ENCODE results near the gene CA10. TPM values are rescaled to one million over a fixed set of nuclear protein-coding genes. Genes with fewer than 3 reads are reported as not detected.

Gene CA10
- total RNA-seq, 2 experiments from 2014 or later: not detected

- H3K9me3 Mint-ChIP-seq: no peaks in the 10 kb centered on the region
- DNase-seq (no peak), ATAC-seq (ENCODE audit: poor library complexity) (no peak)
- H3K36me3 Mint-ChIP-seq (ENCODE audit: low read depth): no peaks in the 10 kb centered on the region
- Histone ChIP-seq H3K4me3 (ENCODE audit: low read length) (no peak overlapping the region), H3K27ac (ENCODE audit: low read depth in 1 of 2, low read length in 2 of 2) (no peak overlapping the region), H3K27me3 (ENCODE audit: control insufficient read depth in 1 of 2, insufficient read depth in 2 of 2, low read length in 2 of 2) (peaks cover 2 to 6% of the 10 kb centered on the region in 2 experiments), H3K36me3 (ENCODE audit: insufficient read depth, low read length) (no peaks in the 10 kb centered on the region), H3K9me3 (ENCODE audit: control insufficient read depth in 1 of 2, insufficient read depth in 1 of 2, low read length in 2 of 2) (no peaks in the 10 kb centered on the region), H3K4me1 (ENCODE audit: insufficient read depth, low read length) (no peaks in the 10 kb centered on the region)
- ChIA-PET POLR2A (no interaction called here), CTCF (interaction anchor here (1.0 kb wide), 1 partner anchor 8 kb away, joined by 3 read pairs; no protein-coding TSS in a partner anchor)
- no peak overlapping the region for H3K4me3 Mint-ChIP-seq
- no peak overlapping the region for H3K27ac Mint-ChIP-seq
- intact Hi-C loops (cut with DNase I, micrococcal nuclease): loop anchor here in 1 of 2 experiments (10.0 kb wide), 1 partner anchor 62 kb away; no protein-coding TSS in a partner anchor
- peaks cover 24% of the 10 kb centered on the region for H3K27me3 Mint-ChIP-seq
- no peak for TF ChIP-seq CTCF (IDR thresholded peaks at IDR 0.05)
- no peaks in the 10 kb centered on the region for H3K4me1 Mint-ChIP-seq (ENCODE audit: low read depth)
These were observed 305.9 kb downstream of the CA10 start for GRCh38 chr17:51852603-51853002.

GRCh38 chr17:51850201-51850600 lies 308.3 kb downstream of the CA10 start:
- H3K36me3 Mint-ChIP-seq (ENCODE audit: low read depth): no peaks in the 10 kb centered on the region

GRCh38 chr17:51848451-51848850 lies 310.1 kb downstream of the CA10 start:
- Histone ChIP-seq H3K9me3 (ENCODE audit: control insufficient read depth in 1 of 2, insufficient read depth in 1 of 2, low read length in 2 of 2) (no peaks in the 10 kb centered on the region), H3K27me3 (ENCODE audit: control insufficient read depth in 1 of 2, insufficient read depth in 2 of 2, low read length in 2 of 2) (peaks cover 2 to 6% of the 10 kb centered on the region in 2 experiments), H3K27ac (ENCODE audit: low read depth in 1 of 2, low read length in 2 of 2) (no peak overlapping the region), H3K4me1 (ENCODE audit: insufficient read depth, low read length) (no peaks in the 10 kb centered on the region), H3K4me3 (ENCODE audit: low read length) (no peak overlapping the region), H3K36me3 (ENCODE audit: insufficient read depth, low read length) (no peaks in the 10 kb centered on the region)
- DNase-seq (no peak), ATAC-seq (ENCODE audit: poor library complexity) (no peak)
- ChIA-PET CTCF (no interaction called here), POLR2A (no interaction called here)
- H3K4me1 Mint-ChIP-seq (ENCODE audit: low read depth): no peaks in the 10 kb centered on the region
- peaks cover 17% of the 10 kb centered on the region for H3K27me3 Mint-ChIP-seq
- H3K4me3 Mint-ChIP-seq: no peak overlapping the region
- H3K36me3 Mint-ChIP-seq (ENCODE audit: low read depth): no peaks in the 10 kb centered on the region
- intact Hi-C loops (cut with DNase I, micrococcal nuclease): no loop called here
- H3K27ac Mint-ChIP-seq: no peak overlapping the region
- no peaks in the 10 kb centered on the region for H3K9me3 Mint-ChIP-seq
- TF ChIP-seq CTCF (IDR thresholded peaks at IDR 0.05): no peak

More at GRCh38 chr17:51850201-51850600, 308.3 kb downstream of the CA10 start:
- TF ChIP-seq CTCF (IDR thresholded peaks at IDR 0.05): no peak
- Mint-ChIP-seq H3K4me3 (no peak overlapping the region), H3K9me3 (no peaks in the 10 kb centered on the region), H3K4me1 (ENCODE audit: low read depth) (no peaks in the 10 kb centered on the region), H3K27me3 (peaks cover 18% of the 10 kb centered on the region), H3K27ac (no peak overlapping the region)
- intact Hi-C loops (cut with DNase I, micrococcal nuclease): loop anchor here in 1 of 2 experiments (10.0 kb wide), 1 partner anchor 65 kb away; no protein-coding TSS in a partner anchor
- ATAC-seq (ENCODE audit: poor library complexity) (no peak), DNase-seq (no peak)
- ChIA-PET CTCF (no interaction called here), POLR2A (no interaction called here)
- no peak overlapping the region for H3K27ac ChIP-seq (ENCODE audit: low read depth in 1 of 2, low read length in 2 of 2)
- no peak overlapping the region for H3K4me3 ChIP-seq (ENCODE audit: low read length)
- no peaks in the 10 kb centered on the region for H3K9me3 ChIP-seq (ENCODE audit: control insufficient read depth in 1 of 2, insufficient read depth in 1 of 2, low read length in 2 of 2)
- no peaks in the 10 kb centered on the region for H3K36me3 ChIP-seq (ENCODE audit: insufficient read depth, low read length)
- no peaks in the 10 kb centered on the region for H3K4me1 ChIP-seq (ENCODE audit: insufficient read depth, low read length)
- H3K27me3 ChIP-seq (ENCODE audit: control insufficient read depth in 1 of 2, insufficient read depth in 2 of 2, low read length in 2 of 2): peaks cover 2 to 6% of the 10 kb centered on the region in 2 experiments
